HG02678 (cell line): Measurements from ENCODE around the gene SLC25A19.
"Not testable (repeated sequence)": the region's sequence is repeated elsewhere in the genome, so short reads cannot be mapped to it uniquely, and the experiment has no call there.

ENCODE experiments used
- ATAC-seq: cut with Tn5 transposase; IDR thresholded peaks from one replicate; pipeline ENCODE4 v1.9.1; 2021; ENCODE audit warnings: mild to moderate bottlenecking, moderate library complexity; ENCODE audit not compliant: unreplicated experiment

Gene SLC25A19

DNA sequence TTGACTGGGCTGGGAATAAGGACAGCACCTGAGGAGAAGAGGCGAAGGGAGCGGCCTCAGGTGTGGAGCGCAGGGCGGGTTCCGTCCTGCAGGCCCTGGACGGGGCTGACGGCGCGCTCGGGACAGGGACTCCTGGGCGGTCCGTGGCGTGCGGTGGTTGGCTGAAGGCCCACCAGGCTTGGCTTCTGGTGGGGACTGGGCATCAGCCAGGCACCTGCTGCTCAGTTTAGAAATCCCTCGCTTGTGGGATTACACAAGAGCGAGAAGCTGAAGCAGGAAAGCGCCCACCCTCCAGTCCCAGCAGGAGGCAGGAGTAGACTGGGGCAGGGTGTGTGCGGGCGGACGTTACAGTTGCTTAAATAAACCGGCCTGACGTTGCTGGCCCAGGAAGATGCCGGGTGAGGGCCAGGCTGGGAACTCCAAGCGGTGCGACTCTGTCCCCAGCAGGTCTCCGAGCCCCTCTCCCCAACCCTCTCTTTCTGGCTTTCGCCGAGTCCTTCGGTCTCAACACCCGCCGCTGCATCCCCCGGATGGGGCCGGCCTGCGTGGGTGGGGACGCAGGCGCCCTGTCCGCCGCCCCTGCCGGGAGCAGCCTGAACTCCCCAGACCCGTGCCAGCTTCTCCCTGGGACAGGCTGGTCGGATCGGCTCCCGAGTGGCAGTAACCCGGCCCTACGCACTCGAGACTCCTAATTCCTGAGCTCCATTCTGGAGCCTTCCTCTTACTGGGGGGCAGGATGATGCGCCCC is 18.8 kb downstream of the SLC25A19 start:
- peak; percentile 36 for ATAC-seq

DNA sequence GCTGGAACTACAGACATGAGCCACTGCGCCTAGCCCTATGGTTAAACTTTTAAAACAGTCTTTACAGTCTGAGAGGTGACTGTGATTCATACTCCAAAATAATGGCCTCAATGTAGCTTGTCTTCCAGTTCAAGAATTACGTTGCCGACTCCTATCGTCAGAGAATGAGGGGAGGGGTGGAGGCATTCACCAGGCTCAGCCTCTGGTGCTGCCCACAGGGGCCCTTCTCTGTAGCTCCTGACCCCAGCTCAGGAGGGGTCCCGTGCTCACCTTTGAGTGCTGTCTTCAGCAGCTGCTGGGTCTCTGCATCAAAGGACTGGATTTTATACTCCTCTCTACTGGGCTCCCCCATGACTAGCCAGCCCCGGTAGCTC is 19.4 kb downstream of the SLC25A19 start:
- ATAC-seq, result no peak

DNA sequence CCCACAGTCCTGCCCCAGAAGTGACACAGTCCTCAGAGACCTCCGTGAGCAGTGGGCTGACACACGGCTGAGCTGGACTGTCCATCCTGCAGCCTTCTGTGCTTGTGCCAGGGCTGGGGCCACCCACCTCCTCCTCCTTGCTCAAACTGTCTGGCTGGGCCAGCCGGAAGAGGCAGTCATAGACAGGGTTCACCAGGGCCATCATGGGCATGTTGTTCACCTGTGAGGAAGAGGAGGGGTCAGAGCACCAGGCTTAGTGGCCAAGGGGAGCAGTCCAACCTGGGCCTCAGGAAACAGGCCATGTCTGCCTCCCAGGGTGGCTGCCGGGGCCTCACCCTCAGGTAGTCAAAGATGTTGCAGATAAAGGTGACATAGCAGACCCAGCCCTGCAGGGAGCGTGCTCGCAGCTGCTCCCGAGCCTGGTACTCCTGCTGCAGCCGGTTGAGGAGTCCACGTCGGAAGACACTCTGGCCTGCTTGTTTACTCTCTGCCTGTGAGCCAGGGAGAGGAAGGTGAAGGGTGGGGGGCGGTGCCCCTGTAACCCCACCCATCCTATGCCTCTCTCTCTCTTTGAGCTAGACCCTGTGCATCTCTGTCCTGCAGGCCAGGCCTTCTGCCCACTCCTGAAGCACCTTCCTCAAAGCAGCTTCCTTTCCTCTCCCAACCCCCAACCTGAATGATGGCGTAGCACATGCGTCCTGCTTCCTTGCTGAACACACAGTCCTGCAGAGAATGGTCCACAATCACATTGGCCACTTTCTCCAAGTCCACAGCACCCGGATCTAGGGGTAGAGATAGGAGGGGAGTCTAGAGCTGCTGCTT is 21.6 kb downstream of the SLC25A19 start:
- ATAC-seq, result no peak

DNA sequence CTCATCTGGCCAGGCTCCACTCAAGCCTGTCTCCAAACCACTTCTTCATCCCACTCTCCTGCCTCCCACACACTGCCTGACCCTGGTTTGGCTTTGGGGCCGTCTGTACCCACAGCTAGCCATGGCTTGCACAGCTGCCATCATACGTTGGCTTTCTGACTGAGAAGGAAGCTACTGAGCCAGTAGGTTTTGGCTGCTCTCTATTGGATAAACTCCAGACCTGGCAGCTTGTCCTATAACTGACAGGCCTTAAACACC is 22.2 kb downstream of the SLC25A19 start:
- ATAC-seq, result no peak

DNA sequence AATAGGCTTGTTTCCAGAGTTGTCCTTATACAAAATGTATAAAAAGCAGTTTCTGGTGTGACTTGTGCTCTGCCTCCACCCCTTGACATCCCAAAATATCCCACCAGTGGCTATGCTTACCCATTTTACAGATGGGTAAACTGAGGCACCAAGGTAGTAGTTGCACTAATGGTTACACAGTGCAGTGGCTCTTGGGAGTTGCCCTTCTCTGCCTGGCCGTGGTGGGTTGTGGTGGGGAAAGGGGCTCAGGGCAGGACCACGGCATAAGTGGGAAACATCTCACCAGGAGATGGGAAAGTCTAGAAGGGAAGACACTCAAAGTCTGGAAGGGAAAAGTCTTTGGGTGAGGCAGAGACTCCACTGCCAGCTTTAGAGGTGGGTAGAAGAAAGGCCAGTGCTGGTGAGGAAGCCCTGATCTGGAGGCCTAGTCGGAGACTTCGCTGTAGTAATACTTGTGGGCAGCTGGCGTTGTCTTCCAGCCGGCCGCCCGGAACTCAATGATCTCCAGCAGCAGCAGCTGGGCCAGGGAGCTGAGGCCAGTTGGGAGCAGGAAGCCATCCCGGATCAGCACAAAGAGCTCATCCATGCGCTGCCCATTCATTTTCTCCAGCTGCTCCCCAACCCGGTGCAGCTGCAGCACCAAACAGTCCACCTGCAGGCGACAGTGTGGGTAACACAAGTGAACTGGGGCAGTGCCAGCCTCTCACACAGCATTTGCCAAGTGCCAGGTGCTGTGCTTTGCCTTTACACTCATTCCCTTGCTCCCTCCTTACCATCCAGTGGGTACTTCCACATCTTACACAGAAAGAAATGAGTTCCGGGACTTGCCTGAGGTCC is 22.7 kb downstream of the SLC25A19 start:
- ATAC-seq, result no peak

DNA sequence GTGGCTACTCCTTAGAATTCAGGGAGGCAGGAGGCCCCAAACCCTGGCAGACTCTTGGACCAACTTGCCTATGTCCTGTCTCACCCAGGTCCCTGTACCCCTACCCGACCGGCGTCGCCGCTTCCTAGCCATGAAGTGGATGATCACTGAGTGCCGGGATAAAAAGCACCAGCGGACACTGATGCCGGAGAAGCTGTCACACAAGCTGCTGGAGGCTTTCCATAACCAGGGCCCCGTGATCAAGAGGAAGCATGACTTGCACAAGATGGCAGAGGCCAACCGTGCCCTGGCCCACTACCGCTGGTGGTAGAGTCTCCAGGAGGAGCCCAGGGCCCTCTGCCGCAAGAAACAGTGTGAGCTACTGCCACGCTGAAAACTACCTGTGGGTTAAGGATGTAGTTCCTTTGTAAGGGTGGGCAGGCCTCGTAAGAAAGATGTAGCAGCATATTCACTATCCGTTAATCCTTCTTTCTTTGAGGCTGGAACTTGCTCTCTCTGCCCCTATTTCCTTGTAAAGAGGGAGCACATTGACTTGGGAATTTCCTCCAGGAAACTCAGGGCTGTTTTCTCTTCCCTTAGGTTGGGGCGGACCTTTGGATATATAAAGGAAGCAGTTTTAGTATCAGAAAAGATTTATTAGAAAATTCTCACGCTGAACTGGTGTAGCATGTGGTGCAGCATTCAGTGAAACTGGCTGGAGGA is 23.5 kb downstream of the SLC25A19 start:
- no peak for ATAC-seq

DNA sequence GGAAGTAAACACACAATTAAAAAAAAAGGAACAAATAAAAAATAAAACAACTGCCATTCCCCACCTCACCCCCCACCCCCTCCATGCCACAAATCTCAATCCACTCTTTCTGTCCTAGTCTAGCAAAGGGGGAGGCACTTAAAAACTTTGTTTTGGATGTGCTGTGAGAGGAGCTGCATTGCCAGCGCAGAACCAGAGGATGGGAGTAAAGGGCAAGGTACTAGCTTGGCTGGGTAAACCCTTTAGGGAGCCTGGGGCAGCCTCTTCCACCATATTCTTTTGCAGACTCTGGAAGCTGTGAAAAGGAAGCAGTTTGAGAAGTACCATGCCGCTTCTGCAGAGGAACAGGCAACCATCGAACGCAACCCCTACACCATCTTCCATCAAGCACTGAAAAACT is 26.2 kb downstream of the SLC25A19 start:
- no peak for ATAC-seq

DNA sequence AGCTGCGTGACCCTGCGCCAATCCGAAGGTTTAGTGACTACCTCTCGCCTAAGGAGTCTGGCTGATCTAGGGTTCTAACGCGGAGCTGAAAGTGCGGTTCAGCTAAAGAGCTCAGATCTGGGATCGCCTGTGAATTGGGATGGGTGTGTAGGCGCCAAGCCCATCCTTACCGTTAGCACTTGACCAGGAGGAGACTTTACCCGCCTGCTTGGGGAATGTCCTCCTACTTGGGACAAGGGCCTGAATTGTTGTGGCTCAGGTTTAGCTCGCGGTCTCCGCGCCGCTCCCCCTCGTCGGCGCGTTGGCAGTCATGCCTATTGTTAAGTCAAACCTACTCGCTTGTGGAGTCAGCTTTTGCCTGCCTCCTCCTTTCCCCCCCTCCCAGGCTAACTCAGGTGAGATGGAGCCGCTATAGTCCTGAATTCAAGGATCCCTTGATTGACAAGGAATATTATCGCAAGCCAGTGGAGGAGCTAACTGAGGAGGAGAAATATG is 27.1 kb downstream of the SLC25A19 start:
- no peak for ATAC-seq

DNA sequence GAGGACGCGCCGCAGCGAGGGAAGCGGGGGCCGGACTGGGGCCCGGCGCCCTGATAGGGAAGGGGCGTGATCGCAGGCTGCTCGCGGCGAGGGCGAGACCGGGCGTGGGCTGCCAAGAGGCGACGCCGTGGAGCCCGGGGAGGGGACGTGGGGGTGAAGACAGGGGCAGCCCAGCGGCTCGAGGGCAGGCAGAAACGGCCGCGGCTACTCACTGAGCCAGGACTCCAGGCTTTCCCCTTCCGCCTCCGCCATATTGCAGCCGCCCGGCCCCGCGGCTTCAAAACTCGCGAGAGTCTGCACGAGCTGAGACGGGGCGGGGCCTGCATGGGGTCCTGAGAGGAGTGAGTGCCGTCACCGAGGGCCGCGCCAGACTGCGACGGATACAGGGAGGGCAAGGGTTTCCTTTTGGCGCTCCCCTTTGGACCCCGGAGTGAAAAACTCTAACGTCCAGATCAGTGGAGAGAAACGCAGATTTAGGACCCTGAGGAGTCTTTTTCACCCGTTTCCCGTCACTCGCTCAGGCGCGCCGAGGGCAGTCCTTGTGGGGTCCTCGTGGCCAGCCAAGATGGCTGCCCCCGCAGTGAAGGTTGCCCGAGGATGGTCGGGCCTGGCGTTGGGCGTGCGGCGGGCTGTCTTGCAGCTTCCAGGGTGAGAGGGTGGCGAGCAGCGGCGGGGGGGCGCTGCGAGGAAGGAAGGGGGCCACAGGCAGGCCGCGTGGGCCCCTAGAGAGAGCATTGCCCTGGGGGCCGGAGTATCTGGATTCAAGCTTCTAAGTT is 27.7 kb downstream of the SLC25A19 start, which contains the start of the genes GGA3 and MRPS7:
Gene GGA3, minus strand, starts transcription at position 271 of the 776 bp plus-strand sequence. Its CDS starts 19 bp downstream, at position 252.
Gene MRPS7, plus strand, starts transcription at position 544 of the 776 bp plus-strand sequence. Its CDS starts 22 bp downstream, at position 566.
- ATAC-seq, result peak; percentile 84

DNA sequence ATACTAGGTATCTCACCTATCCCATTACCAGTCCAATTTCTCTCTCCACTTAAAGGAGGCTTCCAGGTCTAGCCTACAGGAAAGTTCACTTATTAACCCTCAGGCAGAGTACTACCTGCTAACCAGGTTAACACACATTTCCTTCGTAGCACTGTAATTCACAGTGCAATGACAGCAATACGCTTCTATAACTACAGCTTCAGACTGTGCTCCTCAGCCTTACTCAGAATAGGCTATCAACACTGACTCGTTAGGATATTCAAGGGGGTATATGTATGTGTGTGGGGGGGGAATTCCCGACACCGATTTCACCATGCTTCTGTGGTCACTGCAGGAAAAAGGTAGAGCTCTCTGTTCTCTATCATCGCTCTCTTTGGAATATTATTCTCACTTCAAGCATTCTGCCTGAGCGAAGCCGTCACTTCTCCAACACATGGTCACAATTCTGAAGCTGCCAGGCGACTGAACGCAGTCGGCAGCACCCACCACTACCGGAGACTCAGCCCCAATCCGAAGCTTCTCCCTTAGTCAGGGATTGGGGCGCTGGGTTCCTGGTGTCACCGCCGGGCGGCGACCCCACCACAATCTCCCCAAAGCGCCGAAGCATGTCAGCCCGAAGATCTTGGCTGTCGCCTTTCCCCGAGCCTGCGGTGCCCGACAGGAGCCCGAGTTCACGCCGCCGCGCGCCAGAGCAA is 28.4 kb downstream of the SLC25A19 start:
- ATAC-seq, result peak; percentile 16

DNA sequence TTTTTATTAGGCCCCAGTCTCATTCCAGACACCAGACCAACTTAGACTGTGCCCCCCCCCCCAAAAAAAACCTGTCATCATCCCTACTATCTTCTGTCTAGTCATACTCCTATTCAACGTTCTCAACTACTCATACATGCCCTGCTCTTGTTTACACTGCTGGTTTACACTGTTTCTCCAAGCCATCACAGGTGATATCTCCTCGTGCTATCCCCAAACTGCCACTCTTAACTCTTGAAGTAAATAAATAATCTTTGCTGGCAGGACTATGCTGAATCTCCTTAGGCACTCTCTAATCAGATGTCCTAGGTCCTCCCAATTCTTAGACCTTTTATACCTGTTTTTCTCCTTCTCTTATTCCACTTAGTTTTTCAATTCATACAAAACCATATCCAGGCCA is 32.0 kb downstream of the SLC25A19 start:
- ATAC-seq, result not testable (repeated sequence)

DNA sequence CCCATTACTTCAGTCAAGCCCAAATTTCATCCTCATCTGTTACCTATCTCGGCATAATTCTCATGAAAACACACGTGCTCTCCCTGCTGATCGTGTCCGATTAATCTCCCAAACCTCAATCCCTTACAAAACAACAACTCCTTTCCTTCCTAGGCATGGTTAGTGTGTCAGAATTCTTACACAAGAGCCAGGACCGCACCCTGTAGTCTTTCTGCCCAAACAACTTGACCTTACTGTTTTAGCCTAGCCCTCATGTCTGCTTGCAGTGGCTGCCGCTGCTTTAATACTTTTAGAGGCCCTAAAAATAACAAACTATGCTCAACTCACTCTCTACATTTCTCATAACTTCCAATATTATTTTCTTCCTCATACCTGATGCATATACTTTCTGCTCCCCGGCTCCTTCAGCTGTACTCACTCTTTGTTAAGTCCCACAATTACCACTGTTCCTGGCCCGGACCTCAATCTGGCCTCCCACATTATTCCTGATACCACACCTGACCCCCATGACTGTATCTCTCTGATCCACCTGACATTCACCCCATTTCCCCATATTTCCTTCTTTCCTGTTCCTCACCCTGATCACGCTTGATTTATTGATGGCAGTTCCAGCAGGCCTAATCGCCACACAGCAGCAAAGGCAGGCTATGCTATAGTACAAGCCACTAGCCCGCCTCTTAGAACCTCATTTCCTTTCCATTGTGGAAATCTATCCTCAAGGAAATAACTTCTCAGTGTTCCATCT is 33.1 kb downstream of the SLC25A19 start:
- not testable (repeated sequence) for ATAC-seq

DNA sequence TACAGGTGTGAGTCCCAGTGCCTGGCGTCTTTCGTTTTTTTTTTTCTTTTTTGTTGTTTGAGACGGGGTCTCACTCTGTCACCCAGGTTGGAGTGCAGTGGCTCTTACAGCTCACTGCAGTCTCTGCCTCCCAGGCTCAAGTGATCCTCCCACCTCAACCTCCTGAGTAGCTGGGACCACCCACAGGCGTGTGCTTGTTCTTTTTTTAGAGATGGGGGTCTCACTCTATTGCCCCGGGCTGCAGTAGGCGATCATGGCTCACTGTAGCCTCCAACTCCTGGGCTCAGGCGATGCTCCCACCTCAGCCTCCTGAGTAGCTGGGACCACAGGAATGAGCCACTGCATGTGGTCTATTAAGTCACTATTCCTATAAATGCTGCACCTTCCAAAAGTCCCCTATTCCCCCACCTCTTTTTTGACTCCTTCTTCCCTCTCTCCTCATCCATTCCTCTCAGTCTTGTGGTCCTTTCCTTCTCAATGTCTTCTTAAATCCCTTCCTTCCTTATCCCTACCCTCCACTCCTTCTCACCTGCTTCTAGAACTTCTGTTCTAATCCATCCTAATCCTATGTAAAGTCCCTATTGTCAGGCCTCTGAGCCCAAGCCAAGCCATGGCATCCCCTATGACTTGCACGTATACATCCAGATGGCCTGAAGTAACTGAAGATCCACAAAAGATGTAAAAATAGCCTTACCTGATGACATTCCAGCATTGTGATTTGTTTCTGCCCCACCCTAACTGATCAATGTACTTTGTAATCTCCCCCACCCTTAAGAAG is 37.0 kb downstream of the SLC25A19 start:
- ATAC-seq, result no peak

DNA sequence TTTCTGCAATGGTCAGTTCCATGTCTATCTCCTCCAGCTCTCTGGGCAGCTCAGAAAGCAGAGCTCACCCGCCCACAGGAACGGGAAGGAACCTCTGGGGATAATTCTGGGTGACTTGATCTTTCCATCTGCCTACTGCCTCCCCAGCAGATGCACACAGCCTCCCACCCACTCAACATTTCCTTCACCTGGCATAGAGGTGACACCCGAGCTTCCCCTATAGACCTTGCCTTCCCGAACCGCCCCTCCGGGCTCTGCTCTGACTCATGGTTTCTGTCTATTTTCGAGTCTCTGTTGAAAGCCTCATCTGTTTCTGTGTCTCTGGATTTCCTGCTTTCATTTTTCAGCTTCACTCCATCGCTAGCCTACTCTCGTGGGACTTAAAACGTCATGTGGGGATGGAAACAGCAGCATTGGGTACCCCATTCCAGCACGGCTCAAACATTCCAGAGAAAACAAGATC is 39.2 kb downstream of the SLC25A19 start:
- ATAC-seq, result peak; percentile 87

DNA sequence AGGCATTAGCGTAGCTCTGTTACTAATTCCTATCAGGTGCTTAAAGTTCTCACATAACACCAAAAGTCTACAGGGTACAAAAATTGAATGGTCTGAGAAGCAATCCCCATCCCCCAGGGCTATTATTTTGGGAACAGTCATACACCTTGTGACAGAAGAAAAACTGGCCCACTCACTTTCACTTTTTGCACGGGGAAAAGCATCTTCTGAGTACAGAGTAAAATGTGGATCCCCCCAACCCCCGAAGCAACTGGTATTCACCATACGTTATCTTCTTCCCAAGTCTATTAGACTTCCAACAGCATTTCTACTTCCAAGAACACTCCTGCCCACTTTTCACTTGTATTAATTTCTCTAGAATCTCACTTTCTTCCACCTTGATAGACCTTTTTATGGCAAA is 39.7 kb downstream of the SLC25A19 start:
- ATAC-seq, result no peak

DNA sequence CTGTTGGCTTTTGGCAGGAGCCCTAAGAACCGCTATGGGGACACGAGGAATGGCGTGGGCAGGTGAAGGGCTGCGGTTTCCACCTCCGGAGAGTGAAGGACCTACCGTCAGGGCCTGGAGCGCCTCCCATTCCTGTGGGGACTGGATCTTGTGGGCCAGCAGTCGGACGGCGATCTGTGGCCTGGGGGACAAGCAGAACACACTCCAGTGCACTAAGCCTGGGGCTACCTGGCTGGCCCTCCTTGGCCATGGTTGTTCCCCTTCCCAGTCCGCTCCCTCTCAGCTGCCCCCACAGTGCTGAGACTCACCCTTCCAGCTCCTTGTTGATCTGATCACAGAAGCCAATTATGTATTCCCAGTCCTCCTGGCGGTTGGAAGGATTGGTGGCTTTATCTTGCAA is 42.8 kb downstream of the SLC25A19 start:
- no peak for ATAC-seq

DNA sequence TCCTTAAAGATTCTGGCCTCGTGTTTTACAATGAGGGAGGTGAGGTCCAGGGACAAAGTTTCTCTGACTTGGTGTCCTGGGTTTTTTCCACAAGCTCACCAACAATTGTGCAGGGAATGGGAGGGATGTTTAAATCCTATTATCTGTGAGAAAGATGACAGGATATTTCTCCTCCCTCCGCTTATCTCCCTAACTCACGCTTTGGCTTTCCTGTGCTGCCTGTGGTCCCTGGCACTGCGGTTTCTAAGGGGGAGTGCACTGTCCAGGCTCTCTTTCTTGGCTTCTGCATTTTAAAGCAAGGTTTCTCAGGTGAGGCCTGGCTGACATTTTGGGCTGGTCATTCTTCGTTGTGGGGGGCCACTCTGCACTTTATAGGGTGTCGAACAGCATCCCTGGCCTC is 44.2 kb downstream of the SLC25A19 start:
- ATAC-seq, result no peak
